ENCODE results near the gene JDP2. TPM values are rescaled to one million over a fixed set of nuclear protein-coding genes. Genes with fewer than 3 reads are reported as not detected.

The JDP2 gene
- total RNA-seq, 1 donor from 2014 or later = 59.2 TPM

- intact Hi-C loops (cut with DNase I) = no loop called here
- DNase-seq (no peak), ATAC-seq (peak; percentile 44 to 57)
- Histone ChIP-seq H3K27me3 (ENCODE audit: low read depth) (no peaks in the 10 kb centered on the region), H3K4me3 (no peak overlapping the region), H3K4me1 (no peaks in the 10 kb centered on the region), H3K9me3 (no peaks in the 10 kb centered on the region), H3K27ac (no peak overlapping the region), H3K36me3 (no peaks in the 10 kb centered on the region)
- no peak for TF ChIP-seq CTCF (IDR thresholded peaks at IDR 0.05)
Measured at GRCh38 chr14:75383721-75384120, 44.1 kb upstream of the JDP2 start.

- H3K4me3 ChIP-seq = no peak overlapping the region
- DNase-seq (no peak), ATAC-seq (no peak)
- intact Hi-C loops (cut with DNase I) = no loop called here
- no peak for TF ChIP-seq CTCF (IDR thresholded peaks at IDR 0.05)
- H3K27me3 ChIP-seq (ENCODE audit: low read depth) = no peaks in the 10 kb centered on the region
- no peaks in the 10 kb centered on the region for H3K4me1 ChIP-seq
- H3K9me3 ChIP-seq = no peaks in the 10 kb centered on the region
- H3K27ac ChIP-seq = no peak overlapping the region
- H3K36me3 ChIP-seq = no peaks in the 10 kb centered on the region
Measured at GRCh38 chr14:75389679-75390078, 38.1 kb upstream of the JDP2 start.

- intact Hi-C loops (cut with DNase I) = no loop called here
- ATAC-seq = no peak
Measured at GRCh38 chr14:75390183-75390582, 37.6 kb upstream of the JDP2 start.

GRCh38 chr14:75391953-75392352 is 35.9 kb upstream of the JDP2 start:
- Histone ChIP-seq H3K27ac (no peak overlapping the region), H3K4me3 (no peak overlapping the region), H3K9me3 (no peaks in the 10 kb centered on the region), H3K27me3 (ENCODE audit: low read depth) (no peaks in the 10 kb centered on the region), H3K36me3 (no peaks in the 10 kb centered on the region), H3K4me1 (no peaks in the 10 kb centered on the region)
- ATAC-seq = no peak
- intact Hi-C loops (cut with DNase I) = no loop called here
- no peak for DNase-seq
- no peak for TF ChIP-seq CTCF (IDR thresholded peaks at IDR 0.05)

More at GRCh38 chr14:75390183-75390582, 37.6 kb upstream of the JDP2 start:
- no peak overlapping the region for H3K4me3 ChIP-seq
- H3K27ac ChIP-seq = no peak overlapping the region
- H3K27me3 ChIP-seq (ENCODE audit: low read depth) = no peaks in the 10 kb centered on the region
- no peaks in the 10 kb centered on the region for H3K9me3 ChIP-seq
- no peaks in the 10 kb centered on the region for H3K4me1 ChIP-seq
- TF ChIP-seq CTCF (IDR thresholded peaks at IDR 0.05) = no peak
- H3K36me3 ChIP-seq = no peaks in the 10 kb centered on the region
- no peak for DNase-seq

- Histone ChIP-seq H3K27ac (no peak overlapping the region), H3K36me3 (no peaks in the 10 kb centered on the region), H3K4me1 (no peaks in the 10 kb centered on the region), H3K4me3 (no peak overlapping the region), H3K27me3 (ENCODE audit: low read depth) (no peaks in the 10 kb centered on the region), H3K9me3 (no peaks in the 10 kb centered on the region)
- TF ChIP-seq CTCF (IDR thresholded peaks at IDR 0.05) = no peak
- DNase-seq (no peak), ATAC-seq (no peak)
- intact Hi-C loops (cut with DNase I) = no loop called here
Measured at GRCh38 chr14:75392686-75393641, 34.9 kb upstream of the JDP2 start.

Data from lower lobe of right lung (tissue), 2 donors.